RKO (cell line): Measurements from ENCODE around the gene TMEM263.

Source experiments
- DNase-seq: peaks from one replicate; pipeline ENCODE4 v3.0.0-alpha.2; 2016; ENCODE audit warnings: low spot score

TMEM263 gene

DNA sequence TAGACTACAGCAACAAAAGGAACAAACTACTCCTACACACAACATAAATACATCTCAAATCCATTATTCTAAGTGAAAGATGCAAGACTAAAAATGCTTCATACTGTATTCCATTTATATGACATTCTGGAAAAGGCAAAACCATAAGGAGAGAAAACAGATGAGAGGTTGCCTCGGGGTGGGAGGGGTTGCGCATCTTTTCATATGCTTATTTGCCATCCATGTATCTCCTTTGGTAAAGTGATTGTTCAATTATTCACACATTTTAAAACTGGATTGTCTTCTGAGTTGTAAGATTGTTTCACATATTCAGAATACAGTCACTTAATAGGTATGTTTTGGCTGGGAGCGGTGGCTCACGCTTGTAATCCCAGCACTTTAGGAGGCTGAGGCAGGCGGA, 5.1 kb upstream of the TMEM263 start:
- no peak for DNase-seq

DNA sequence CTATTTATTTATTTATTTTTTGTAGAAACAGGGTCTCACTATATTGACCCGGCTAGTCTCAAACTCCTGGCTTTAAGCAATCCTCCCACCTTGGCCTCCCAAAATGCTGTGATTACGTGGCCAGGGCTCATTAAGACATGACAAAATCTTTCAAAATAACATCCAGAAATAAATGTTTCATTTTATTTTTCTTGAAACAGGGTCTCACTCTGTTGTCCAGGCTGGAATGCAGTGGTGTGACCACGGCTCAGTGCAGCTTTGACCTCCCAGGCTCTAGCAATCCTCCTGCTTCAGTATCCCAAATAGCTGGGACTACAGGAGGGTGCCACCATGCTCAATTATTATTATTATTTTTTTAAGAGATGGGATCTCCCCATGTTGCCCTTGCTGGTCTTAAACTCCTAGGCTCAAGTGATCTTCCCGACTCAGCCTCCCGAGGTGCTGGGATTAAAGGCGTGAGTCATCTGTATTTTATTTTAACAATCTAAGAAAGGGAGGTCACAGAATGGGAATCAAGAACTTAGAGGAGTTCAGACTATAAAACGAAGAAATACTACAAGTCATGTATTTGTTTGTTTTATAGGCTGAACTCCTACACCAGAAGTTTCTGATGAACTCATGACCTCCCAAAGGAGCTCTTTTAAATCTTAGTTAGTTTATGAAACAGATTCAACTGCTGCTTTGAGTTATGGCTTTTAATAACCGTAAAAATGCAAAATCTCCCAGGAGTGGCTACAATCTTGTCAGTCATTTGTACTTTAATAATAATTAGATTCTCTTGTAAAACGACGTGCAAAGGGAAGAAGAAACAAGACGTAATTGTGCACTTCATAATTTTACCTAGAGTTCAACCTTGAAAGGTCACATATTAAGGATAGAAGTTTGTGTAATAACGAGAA, 2.1 kb upstream of the TMEM263 start:
- DNase-seq, result no peak

DNA sequence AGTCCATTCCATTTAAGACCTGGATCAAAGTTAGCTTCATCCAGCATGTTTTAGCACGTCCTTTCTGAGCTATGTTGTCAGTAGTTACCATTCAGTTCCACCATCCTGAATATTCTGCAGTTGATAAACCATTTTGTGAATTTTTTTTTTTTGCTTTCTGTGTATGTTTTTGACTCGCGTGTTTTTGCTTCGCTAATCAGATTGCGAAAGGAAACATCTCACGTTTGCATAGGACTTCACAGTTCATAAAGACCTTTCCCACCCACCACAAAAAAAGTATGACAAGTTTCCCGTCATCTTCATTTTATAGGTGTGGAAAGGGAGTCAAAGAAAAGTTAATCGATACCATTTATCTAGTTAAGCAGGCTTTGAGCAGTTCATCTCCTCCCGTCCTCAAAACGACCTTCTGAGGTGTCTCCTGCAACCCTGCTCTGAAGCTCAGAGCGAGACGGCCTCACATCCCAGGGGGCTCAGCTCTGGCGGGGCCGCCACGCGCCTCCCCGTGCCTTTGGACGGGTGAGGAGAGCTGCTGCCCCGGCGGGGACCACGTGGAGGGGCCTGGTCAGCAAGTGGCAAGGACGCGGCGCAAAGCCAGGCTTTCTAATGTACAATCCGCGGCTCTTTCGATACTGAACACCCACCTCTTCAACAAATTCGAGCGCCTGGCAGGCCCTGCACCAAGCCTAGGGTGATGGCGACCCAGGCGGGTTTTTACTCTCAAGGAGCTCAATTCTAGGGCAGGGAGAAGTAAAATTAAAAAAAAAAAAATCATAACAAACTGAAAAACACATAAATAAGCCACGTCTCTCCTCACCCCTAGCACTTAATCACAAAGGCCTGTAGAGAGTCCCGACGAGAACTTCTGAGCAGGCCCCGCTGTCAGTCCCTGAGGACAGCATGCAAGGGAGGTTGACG, 988 bp upstream of the TMEM263 start:
- no peak for DNase-seq

DNA sequence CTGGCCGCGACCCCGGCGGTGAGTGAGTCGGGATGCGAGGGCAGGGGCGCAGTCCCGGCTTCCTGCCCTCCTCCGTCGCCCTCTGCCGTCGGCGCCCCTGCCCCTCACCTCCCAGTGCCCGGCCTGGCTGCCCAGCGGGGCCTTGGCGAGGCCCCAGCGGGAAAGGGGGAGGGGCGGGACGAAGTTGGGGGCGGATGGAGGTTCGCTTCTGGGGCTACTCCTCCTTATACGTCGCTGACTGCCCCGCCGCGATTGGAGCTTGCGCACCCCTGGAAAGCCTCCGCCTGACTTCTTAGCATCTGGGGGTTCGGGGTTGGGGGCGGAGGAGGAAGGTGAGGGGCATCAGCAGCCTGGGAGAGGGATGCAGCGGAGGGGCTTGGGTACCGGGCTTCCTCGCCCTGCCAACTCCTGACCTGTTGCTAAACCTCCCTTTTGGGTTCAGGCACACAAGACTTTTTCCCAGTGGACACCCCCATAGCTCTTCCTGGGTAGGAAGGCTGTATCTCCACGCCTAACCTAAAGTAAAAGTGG, 406 bp downstream of the TMEM263 start:
- peak; percentile 75 for DNase-seq

DNA sequence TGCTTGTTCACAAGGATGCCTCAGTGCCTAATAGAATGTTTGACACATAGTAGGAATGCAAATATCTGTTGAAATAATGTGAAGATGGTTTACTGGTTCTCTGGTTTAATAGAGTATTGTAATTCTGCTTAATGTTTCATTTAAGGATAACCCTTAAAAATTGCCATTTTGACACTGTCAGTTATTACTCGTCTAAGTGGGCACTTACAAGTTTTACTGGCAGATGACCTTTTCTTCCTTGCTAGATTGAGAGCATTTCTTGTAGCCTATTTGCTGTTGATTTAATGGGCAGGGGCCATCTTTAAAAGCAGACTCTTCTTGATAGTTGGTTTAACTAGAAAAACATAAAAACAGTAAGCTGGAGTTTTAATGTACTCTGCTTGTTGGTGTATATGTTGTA, 1.9 kb downstream of the TMEM263 start:
- peak; percentile 50 for DNase-seq

DNA sequence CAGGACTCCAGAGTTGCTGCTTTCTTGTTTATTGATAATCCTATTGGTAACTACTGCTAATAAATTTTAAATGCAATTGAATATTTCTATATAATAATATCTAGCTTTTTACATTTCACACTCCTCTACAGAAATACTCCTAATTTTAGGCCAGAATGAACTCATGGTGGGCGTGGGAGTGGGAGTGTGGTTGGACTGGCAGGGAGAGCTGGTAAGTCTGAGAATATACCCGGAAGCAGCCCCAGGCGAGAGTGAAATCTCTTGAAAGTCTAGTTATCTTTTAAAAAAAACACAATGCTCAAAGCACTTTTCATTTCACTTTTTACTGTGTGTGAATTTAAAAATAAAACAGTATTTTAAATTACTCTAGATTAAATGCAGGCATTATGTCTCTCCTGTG, 4.7 kb downstream of the TMEM263 start:
- no peak for DNase-seq

DNA sequence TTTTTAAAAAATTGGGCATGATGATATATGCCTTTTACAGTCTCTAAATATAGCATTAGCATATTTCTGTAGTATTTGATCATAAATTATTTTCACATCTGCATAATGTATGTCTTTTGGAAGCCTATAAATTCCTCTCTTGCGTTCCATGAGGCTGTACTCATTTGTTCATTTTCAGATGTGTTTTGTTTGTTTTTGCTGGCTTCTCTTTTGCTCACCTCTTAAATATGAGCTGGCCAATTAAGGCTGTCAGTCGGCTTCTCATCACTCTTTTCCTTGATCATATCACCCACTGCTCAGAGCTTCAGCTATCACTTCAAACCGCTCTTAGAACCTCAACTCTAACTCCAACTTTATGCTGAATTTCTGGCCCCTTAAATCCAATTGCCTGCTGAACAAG, 6.6 kb downstream of the TMEM263 start:
- no peak for DNase-seq

DNA sequence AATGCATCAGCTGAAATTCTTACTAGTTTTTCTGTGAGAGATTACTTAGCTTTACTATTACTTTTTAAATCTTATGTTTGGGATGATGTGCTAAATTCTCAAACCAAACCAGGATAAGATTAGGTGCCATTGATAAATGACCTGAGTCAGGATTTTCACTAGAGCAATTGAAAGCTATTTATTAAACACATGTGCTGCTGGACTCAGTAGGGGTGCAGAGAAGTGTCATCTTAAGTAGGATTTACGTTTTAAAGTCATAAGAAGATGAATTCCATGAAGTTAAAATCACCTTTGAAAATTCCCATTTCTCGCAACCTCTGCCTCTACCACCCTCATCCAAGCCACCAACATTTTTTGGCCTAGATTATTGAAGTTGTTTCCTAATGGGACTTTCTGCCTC, 8.8 kb downstream of the TMEM263 start:
- no peak for DNase-seq

DNA sequence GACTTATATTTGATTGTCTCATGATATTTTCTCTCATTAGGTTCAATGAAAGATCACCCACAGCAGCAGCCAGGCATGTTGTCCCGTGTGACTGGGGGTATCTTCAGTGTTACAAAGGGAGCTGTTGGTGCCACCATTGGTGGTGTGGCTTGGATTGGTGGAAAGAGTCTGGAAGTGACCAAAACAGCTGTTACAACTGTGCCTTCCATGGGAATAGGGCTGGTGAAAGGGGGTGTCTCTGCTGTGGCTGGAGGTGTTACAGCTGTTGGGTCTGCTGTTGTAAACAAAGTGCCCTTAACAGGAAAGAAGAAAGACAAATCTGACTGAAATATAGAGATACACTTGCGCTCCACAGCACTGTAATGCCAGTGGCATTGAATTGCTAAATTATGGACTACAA, 15.4 kb downstream of the TMEM263 start:
- DNase-seq, result no peak

DNA sequence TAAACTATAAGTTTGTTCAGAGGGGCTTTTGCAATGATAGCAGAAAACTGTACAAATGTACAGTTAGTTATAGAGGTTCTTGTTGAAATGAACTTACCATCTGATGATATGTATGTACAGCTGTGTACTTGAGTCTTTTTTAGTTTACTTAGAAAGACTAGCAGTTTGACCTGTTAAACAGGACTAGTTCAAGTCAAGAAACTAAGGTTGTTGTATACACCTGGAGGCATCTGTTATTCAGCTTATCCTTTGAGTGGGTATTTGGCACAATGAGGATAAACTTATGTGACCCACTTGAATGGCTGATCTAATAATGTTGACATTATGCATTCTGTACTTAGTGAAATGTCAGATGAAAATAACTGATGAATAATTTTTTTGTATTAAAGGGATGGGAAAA, 17.8 kb downstream of the TMEM263 start:
- DNase-seq, result no peak

DNA sequence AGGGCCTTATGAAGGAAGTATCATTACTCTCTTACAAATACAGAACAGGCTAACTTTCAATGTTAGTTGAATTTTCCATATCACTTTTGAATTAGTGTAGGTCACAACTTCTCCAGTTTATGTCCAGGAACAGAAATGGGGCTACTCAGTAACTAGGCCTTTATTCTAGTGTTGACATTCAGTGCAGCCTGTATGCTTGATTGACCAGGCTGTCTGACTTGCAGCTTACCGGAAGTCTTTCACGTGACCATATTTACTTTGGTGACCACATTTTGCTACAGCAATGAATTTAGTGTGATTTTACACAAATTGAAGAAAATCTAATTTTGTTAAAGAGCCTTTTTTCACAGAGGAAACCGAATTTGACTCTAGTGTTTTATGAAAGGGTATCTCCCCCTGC, 18.8 kb downstream of the TMEM263 start:
- DNase-seq, result no peak

DNA sequence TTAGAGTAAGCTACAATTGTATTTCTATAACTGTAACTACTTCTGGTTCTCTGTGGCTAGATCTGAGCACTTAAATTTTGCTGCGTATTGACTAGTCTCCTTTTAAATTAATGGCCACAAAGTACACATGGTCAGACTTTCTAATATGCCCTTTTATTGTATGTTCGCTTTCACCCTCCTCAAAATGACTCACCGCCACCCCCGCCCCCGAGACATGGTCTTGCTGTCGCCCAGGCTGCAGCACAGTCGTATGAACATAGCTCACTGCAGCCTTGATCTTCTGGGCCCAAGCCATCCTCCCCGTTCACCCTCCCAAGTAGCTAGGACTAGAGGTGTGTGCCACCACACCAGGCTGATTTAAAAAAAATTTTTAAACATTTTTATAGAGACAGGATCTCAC, 19.4 kb downstream of the TMEM263 start:
- DNase-seq, result no peak

DNA sequence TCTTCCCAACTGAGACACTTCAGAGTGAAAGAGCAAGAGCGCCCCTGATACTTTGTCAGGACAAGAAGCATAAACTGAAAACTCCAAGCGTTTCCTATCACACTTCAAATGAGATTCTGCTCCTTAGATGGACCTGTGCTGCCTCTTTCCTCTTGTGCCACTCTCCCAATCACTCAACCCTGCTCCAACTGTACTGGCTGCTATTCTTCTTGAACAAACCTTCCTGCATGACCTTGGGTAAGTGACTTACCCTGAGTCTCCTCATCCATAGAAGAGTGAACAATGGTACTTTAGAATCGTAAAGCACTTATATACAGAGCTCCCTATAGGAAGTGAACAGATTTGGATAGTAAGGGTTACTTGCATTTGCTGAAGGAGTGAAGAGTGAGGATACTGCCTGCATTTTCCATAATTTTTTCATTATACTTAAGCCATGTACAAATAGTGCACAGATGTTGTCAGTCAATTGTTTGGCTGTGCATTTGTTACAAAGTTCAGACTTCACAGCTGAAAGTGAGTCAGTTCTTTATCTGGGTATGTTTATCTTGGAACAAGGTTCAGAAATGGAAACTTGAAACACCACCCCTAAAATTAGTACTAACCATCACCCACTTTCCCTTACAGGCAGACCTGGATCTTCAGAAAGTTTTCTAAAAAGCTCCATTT, 20.4 kb downstream of the TMEM263 start:
- no peak for DNase-seq

DNA sequence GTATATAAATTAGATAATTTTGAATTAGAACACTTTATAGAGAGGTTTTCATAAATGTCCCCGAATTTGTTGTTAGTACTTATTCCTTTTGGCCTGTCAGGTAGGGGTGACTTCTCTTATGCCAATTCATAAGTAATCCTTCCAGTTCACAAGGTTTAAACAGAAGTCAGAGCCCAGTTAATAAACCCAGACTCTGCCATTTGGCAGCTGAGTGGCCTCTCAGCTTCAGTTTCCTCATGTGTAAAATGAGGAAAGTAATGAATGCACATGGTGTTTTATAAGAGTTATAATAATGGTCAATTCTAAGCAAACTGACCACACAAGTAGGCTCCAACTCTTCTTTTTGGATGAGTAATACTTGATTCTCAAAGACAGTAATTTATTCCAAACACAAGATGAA, 21.0 kb downstream of the TMEM263 start:
- no peak for DNase-seq

DNA sequence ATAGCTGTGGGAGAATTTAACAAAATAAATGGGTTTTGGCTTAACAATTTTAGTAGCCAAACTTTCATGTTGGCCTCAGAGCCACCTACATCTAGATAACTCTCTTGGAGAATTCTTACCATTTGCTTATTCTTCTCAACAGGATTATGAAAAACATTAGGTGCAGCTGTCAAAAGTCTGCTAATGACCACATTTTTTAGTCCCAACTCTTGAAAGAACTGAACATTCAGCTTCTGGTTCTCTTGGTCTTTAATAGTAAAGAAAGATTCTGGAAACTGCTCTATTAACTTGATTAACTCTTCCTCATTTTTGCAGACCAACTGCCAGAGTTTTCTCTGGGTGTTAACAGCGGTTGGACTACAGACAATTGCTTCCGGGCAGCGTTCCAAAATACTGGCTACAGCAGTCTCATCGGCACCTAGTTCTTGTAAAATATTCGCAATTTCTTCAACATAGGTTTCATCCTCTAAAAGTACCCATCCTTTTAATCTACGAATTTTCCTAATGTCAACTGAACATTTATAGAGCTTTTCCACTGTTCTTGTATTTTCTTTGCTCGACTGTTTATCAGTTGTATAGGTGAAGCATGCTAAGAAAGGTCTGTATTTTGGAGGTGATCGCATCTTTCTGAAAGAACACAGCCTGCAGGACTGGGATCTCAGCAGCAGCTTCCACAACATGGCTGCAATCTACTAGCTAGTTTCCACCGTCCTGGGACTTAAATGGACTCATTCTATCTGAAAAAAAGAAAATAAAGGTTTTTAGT, 22.5 kb downstream of the TMEM263 start:
- no peak for DNase-seq

DNA sequence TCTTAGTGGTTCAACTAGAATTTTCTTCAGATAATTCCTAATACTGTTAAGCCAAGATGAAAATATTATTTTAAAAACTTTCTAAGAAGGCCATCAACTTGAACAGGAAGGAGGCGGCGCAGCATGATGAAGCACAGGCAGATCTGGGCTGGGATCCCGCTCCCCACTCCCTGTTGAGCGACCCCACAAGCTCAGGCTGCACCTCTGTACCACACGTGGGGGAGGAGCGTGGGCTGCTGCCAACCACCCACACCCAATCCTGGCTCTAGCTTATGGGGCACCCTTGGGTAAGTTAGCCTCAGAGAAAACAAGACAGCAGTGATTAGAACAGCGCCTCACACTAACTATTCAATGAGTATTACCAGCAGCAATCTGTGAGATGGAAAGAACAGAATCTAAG, 25.2 kb downstream of the TMEM263 start:
- DNase-seq, result no peak

DNA sequence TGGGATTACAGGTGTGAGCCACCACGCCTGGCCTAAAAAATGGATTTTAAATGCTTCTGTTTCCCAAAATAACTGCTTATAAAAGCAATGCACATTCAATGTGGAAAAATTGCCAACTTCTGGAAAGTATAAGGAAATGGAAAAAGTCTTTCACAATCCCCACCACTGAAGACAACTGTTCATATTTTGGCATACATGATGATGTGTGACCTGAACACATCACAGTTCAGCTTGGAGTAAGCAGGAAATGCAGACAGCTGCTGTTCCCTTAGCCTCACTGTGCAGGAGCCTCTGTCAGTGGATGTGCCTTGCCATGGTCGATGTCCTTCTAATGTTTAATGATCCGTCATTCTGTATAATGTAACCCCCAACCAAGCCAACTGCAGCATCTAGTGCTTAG, 26.1 kb downstream of the TMEM263 start:
- no peak for DNase-seq

DNA sequence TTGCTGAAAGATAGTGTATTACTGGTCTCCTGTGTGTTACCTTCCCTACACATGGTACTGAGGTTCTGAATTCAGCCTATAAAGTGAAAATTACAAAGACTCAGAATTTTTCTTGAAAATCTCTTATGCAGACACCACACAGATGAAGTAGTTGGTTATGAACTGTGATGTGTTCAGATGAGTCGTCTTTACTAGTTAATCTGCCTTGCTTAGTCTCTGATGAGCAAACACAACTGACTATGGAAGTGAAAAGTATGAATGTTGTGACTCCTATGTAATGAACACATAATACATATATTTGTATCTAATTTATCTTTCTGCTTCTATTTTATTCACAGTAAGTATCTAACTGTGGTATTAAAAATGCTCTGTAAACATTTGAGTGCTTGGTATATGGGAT, 26.5 kb downstream of the TMEM263 start:
- DNase-seq, result peak; percentile 64

DNA sequence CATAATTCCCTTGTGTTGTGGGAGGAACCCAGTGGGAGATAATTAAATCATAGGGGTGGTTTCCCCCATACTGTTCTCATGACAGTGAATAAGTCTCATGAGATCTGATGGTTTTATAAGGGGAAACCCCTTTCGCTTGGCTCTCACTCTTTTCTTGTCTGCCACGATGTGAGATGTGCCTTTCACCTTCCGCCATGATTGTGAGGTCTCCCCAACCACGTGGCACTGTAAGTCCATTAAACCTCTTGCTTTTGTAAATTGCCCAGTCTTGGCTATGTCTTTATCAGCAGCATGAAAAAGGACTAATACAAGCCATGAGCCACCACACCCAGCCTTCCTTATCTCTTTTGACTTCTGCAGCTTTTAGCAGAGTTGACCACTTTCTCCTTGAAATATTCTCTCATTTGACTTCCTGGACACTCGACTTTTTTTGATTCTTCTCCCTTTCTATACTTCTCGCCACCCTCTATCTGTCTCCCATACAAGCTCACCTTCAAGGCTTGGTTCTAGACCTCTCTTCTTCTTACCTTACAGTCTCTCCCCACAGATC, 29.0 kb downstream of the TMEM263 start:
- no peak for DNase-seq

DNA sequence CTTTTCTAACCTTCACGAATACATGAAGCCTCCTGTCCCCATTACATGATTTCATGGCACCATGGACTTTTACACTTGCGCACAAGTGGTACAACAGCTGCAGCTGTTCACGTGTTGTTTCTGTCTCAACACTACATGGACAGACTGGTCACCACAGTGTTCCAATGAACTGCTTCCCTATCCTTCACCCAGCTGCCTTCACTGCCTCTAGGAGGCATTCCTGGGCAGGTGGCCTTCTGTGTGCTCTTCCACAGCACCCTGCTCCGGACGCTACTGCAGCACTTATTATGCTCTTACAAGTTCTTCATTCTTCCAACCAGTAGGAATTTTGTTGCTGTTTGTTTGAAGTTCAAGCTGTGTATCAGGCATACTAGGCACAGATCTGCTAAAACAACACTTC, 29.8 kb downstream of the TMEM263 start:
- no peak for DNase-seq

DNA sequence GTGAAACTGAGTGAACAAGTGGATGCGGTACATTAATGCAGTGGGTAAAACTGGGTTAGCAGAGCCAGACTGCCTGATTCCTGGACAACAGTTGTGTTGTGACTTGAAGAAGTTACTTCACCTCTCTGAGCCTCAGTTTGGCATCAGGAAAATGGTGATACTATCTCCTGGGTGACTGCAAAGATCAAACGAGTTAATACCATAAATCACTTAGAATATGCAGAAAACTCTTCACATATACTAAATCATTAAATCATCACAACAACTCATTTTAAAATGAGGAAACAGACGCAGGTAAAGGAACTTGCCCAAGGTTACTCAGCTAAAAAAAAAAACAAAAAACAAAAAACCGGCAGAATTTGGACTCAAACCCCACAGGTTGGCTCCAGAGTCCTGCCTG, 30.4 kb downstream of the TMEM263 start:
- no peak for DNase-seq
